Stomach (tissue), 9 donors: ENCODE data around the gene KDM8. TPM values are rescaled to one million over a fixed set of nuclear protein-coding genes. Genes with fewer than 3 reads are reported as not detected.

Experiments used
- DNase-seq, 2 donors: peaks; one replicate each; pipeline versions ENCODE4 v3.0.0 to v3.0.0-alpha.2; 2013 to 2019
- H3K27ac ChIP-seq, 5 donors: fragments of 200-600 bp in 4 of 5; sonication (generic) in 4 of 5; one replicate each; pipeline ENCODE4 v1.5.1; 2013 to 2019; ENCODE audit warnings: mild to moderate bottlenecking in 1 of 5, moderate library complexity in 1 of 5
- H3K27me3 ChIP-seq, 3 donors: fragments of 200-600 bp; sonication (generic); one replicate each; pipeline ENCODE4 v1.5.1; 2017 to 2019; ENCODE audit warnings: mixed run types in 1 of 3
- H3K36me3 ChIP-seq, 4 donors: fragments of 200-600 bp; sonication (generic); 1 replicate in 3 of 4; 2 replicates in 1 of 4; pipeline ENCODE4 v1.5.1; 2016 to 2019
- H3K4me1 ChIP-seq, 4 donors: fragments of 200-600 bp; sonication (generic); one replicate each; pipeline ENCODE4 v1.5.1; 2016 to 2019
- H3K4me3 ChIP-seq, 4 donors: fragments of 200-600 bp; sonication (generic) in 3 of 4; one replicate each; pipeline ENCODE4 v1.5.1; 2016 to 2019; ENCODE audit warnings: mild to moderate bottlenecking in 1 of 4
- H3K9me3 ChIP-seq, 4 donors: fragments of 200-600 bp; sonication (generic); one replicate each; pipeline ENCODE4 v1.5.1; 2016 to 2019
- EP300 ChIP-seq: sonication (generic); formaldehyde crosslinking; IDR thresholded peaks from one replicate; pipeline ENCODE4 v1.6.1; 2017; ENCODE audit warnings: antibody characterized with exemption
- POLR2A ChIP-seq, 4 donors: fragments of 450-650 bp; IDR thresholded peaks; one replicate each; pipeline ENCODE4 v1.6.1; 2016; ENCODE audit warnings: antibody characterized with exemption in 4 of 4, control low read depth in 2 of 4, mild to moderate bottlenecking in 1 of 4, moderate library complexity in 1 of 4
- POLR2AphosphoS5 ChIP-seq, 3 donors: sonication (generic); formaldehyde crosslinking; IDR thresholded peaks; one replicate each; pipeline ENCODE4 v1.6.1; 2016; ENCODE audit warnings: antibody characterized with exemption in 3 of 3
- WGBS, 5 donors: extraction: QIAGEN DNeasy Blood & Tissue Kit in 3 of 5; methylation state at CpG; one replicate each; pipeline versions ENCODE4 v1.1.5 to v1.1.7; 2013 to 2018; 5-methylcytosine and 5-hydroxymethylcytosine counted together
- intact Hi-C: fragments of 100-400 bp; cut with DNase I; formaldehyde crosslinking; loops from one replicate; pipeline ENCODE4 v1.15.1; 2023; ENCODE audit warnings: low total_unique reads
- polyA plus RNA-seq, 3 donors: library from polyadenylated mRNA; stranded (reverse); fragments of 200-250 nt; gene quantifications; one replicate each; pipeline ENCODE4 v1.2.3, GENCODE V29; 2013
- total RNA-seq, 5 donors: library from RNA; depleted of rRNA; stranded (reverse); fragments of >200 nt; gene quantifications; one replicate each; pipeline versions ENCODE4 v1.1.0 to v1.2.3, GENCODE V29; 2014 to 2016
- TF ChIP-seq, protein P1 (sequence below), 7 experiments: fragments of 450-650 bp in 4 of 7; fragments of 200-600 bp in 3 of 7; sonication (generic) in 3 of 7; IDR thresholded peaks; one replicate each; pipeline ENCODE4 v1.5.1; 2016 to 2019; ENCODE audit warnings: antibody characterized with exemption in 7 of 7, control low read depth in 2 of 7, mild to moderate bottlenecking in 1 of 7
- donor health status: healthy with polysubstance abuse.
- donor health status: Bipolar disorder and iron deficiency.
- donor health status: healthy.

The KDM8 gene
- total and polyA plus RNA-seq, 8 donors = 1.4 to 58.3 (median 2.9) TPM

DNA sequence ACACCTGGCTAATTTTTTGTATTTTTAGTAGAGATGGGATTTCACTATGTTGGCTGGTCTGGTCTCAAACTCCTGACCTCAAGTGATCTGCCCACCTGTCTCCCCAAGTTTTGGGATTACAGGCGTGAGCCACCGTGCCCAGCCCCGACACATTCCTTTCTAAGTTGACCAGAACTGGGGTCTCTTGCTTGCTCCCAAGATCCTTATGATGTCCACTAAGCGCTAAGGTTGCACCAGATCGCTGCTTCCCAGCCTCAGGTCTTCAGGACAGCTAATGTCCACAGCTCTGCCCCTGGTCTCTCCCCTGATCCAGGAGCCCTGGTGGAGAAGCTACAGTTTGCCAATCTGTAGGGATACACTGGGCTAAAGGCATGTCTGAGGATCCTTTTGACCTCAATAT, 35.7 kb downstream of the KDM8 start:
- intact Hi-C loops = no loop called here
- no peak for TF ChIP-seq POLR2AphosphoS5 (IDR thresholded peaks at IDR 0.05)
- TF ChIP-seq POLR2A (IDR thresholded peaks at IDR 0.05) = no peak
- TF ChIP-seq, protein P1, sequence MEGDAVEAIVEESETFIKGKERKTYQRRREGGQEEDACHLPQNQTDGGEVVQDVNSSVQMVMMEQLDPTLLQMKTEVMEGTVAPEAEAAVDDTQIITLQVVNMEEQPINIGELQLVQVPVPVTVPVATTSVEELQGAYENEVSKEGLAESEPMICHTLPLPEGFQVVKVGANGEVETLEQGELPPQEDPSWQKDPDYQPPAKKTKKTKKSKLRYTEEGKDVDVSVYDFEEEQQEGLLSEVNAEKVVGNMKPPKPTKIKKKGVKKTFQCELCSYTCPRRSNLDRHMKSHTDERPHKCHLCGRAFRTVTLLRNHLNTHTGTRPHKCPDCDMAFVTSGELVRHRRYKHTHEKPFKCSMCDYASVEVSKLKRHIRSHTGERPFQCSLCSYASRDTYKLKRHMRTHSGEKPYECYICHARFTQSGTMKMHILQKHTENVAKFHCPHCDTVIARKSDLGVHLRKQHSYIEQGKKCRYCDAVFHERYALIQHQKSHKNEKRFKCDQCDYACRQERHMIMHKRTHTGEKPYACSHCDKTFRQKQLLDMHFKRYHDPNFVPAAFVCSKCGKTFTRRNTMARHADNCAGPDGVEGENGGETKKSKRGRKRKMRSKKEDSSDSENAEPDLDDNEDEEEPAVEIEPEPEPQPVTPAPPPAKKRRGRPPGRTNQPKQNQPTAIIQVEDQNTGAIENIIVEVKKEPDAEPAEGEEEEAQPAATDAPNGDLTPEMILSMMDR (IDR thresholded peaks at IDR 0.05) = no peak
- H3K9me3 ChIP-seq = no peaks in the 10 kb centered on the region
- no peak overlapping the region for H3K4me3 ChIP-seq
- H3K27me3 ChIP-seq = no peaks in the 10 kb centered on the region
- WGBS, 5 donors = 96 to 100% (median 98%) methylated on average over 5 of the region's 5 CpGs
- H3K4me1 ChIP-seq = peaks cover 39 to 87% (median 71%) of the 10 kb centered on the region in 4 donors
- H3K27ac ChIP-seq = peak overlapping the region in 4 of 5 donors; percentile 35 to 86 (median 84)
- H3K36me3 ChIP-seq = peaks cover 0 to 8% (median 3%) of the 10 kb centered on the region in 4 donors
- DNase-seq = no peak

DNA sequence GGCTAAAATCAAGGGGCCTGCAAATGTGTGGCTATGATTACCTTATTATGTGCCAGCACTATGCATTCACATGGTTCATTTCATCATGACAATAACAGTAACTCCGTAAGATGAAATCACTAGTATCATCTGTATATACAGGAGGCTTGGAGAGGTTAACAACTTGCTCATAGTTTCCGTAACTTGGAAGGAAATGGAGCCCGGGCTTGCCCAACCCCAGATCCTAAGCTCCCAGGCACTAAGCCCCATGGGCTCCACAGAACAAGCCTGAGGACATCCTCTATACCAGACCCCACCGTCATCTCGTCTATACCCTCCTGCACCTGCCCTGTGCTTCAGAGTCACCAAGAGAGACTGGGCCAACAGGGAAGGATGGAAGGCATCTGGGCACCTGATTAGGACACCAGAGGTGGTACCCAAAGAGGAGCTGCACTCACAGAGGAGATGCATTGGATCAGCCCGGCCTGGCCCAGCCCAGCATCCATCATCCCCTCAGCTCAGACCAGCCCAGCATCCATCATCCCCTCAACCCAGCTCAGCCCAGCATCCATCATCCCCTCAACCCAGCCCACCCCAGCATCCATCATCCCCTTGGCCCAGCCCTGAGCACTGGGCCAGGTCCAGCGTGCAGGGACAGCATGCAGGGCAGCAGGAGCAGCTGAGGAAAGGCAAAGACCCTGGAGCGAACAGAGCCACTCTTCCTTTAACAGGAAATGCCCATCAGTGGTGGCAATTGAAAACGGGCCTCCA, 36.8 kb downstream of the KDM8 start:
- Histone ChIP-seq H3K4me3 (no peak overlapping the region), H3K9me3 (no peaks in the 10 kb centered on the region), H3K36me3 (peaks cover 0 to 4% (median 0%) of the 10 kb centered on the region in 4 donors), H3K27ac (peak overlapping the region; percentile 23 to 86 (median 84)), H3K27me3 (no peaks in the 10 kb centered on the region), H3K4me1 (peaks cover 37 to 87% (median 73%) of the 10 kb centered on the region in 4 donors)
- 82 to 86% (median 83%) methylated on average over 6 to 9 of the region's 9 CpGs for WGBS, 5 donors
- no peak for DNase-seq
- TF ChIP-seq POLR2A (IDR thresholded peaks at IDR 0.05) (no peak), POLR2AphosphoS5 (IDR thresholded peaks at IDR 0.05) (no peak), EP300 (no peak)
- TF ChIP-seq, protein P1 (IDR thresholded peaks at IDR 0.05) = no peak
- intact Hi-C loops = no loop called here

DNA sequence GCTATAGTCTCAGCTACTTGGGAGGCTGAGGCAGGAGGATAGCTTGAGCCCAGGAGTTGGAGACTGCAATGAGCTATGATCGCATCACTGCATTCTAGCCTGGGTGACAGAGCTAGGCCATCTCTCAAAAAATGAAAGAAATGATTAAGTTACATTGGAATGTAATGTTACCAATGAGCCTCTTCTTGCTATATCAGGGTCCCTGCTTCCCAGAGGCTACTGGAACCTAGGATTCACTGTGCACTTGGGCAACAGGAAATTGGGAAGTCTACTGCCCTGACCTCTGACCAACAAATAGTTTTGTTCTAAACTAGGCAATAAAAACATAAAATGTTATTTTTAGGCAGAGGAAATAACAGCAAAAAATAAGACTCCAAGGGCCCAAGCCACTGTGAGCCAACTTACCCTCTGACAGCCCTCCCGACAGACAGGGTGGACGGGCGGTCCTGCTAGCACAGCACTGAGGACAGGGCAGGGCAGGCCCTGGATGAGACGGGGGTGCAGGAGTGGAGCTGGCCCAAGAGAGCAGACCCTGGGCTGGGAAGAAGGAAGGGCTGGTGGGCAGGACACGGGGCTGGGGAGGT, 37.7 kb downstream of the KDM8 start:
- Histone ChIP-seq H3K27ac (peak overlapping the region; percentile 37 to 86 (median 84)), H3K9me3 (no peaks in the 10 kb centered on the region), H3K27me3 (no peaks in the 10 kb centered on the region), H3K4me3 (no peak overlapping the region), H3K36me3 (peaks cover 0 to 4% (median 0%) of the 10 kb centered on the region in 4 donors), H3K4me1 (peaks cover 31 to 83% (median 71%) of the 10 kb centered on the region in 4 donors)
- peak in 1 of 2 donors; percentile 21 for DNase-seq
- intact Hi-C loops = no loop called here
- 73 to 88% (median 84%) methylated on average over 6 of the region's 6 CpGs for WGBS, 5 donors
- TF ChIP-seq POLR2A (IDR thresholded peaks at IDR 0.05) (no peak), POLR2AphosphoS5 (IDR thresholded peaks at IDR 0.05) (peak in 2 of 3 donors; percentile 22 to 56)

DNA sequence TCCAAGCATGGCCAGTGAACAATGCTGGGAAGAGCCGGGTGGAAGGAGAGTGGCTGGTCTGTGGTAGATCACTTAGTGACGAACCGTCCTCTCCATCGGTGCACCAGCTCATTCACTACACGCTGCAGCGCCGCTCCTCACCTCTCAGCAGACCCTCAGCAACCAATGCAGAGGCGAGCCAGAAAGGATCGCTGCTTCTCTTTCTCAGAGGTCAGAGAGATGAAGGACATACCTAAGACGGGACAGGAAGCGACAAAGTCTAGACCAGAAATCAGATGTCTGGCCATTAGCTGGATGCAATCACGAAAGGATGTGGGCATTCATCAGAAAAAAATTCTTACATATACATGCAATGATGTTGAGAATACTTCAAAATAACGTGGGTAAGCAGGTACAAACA, 38.3 kb downstream of the KDM8 start:
- intact Hi-C loops = no loop called here

More for the DNA sequence above, 38.3 kb downstream of the KDM8 start:
- peak in 1 of 2 donors; percentile 10 for DNase-seq
- Histone ChIP-seq H3K4me1 (peaks cover 29 to 83% (median 72%) of the 10 kb centered on the region in 4 donors), H3K27me3 (no peaks in the 10 kb centered on the region), H3K4me3 (no peak overlapping the region), H3K9me3 (no peaks in the 10 kb centered on the region), H3K36me3 (peaks cover 0 to 4% (median 0%) of the 10 kb centered on the region in 4 donors), H3K27ac (peak overlapping the region; percentile 37 to 86 (median 84))
- TF ChIP-seq EP300 (no peak), POLR2AphosphoS5 (IDR thresholded peaks at IDR 0.05) (no peak), POLR2A (IDR thresholded peaks at IDR 0.05) (no peak)
- TF ChIP-seq, protein P1 (IDR thresholded peaks at IDR 0.05) = no peak
- 72 to 82% (median 77%) methylated on average over 12 to 13 of the region's 13 CpGs for WGBS, 5 donors
